Measurements from ENCODE around the gene ELK3.

- TF ChIP-seq TAF1 (IDR thresholded peaks at IDR 0.05; ENCODE audit: borderline replicate concordance, low read depth, low read length) = no peak
- TF ChIP-seq POLR2A (IDR thresholded peaks at IDR 0.05; ENCODE audit: low read depth, low read length) = no peak
Observed at GRCh38 chr12:96170762-96171161, 23.4 kb upstream of the ELK3 start.
